Upper lobe of left lung (tissue), 6 donors: ENCODE data around the gene ABHD15. TPM values are rescaled to one million over a fixed set of nuclear protein-coding genes. Genes with fewer than 3 reads are reported as not detected.
A peak's percentile ranks its signal among the peaks of the same experiment; 100 is the strongest.

Source experiments
- ATAC-seq, 2 donors: fragments of 200-7000 bp; cut with Tn5 transposase; one replicate each; pipeline ENCODE4 v1.9.1; 2022; ENCODE audit warnings: mild to moderate bottlenecking in 2 of 2, moderate library complexity in 2 of 2; ENCODE audit not compliant: low FRiP score in 2 of 2
- DNase-seq, 2 donors: peaks; one replicate each; pipeline ENCODE4 v3.0.0-alpha.2; 2019 to 2020
- H3K27ac ChIP-seq, 4 donors: fragments of 200-600 bp; sonication (generic); one replicate each; pipeline ENCODE4 v1.5.1; 2016 to 2019
- H3K27me3 ChIP-seq, 4 donors: fragments of 200-600 bp; sonication (generic); one replicate each; pipeline ENCODE4 v1.5.1; 2017 to 2019
- H3K36me3 ChIP-seq, 4 donors: fragments of 200-600 bp; sonication (generic); one replicate each; pipeline ENCODE4 v1.5.1; 2016 to 2019
- H3K4me1 ChIP-seq, 4 donors: fragments of 200-600 bp; sonication (generic); one replicate each; pipeline ENCODE4 v1.5.1; 2018 to 2019
- H3K4me3 ChIP-seq, 4 donors: fragments of 200-600 bp; sonication (generic); one replicate each; pipeline ENCODE4 v1.5.1; 2017 to 2019; ENCODE audit warnings: mild to moderate bottlenecking in 2 of 4, moderate library complexity in 1 of 4
- H3K9me3 ChIP-seq, 4 donors: fragments of 200-600 bp; sonication (generic); one replicate each; pipeline ENCODE4 v1.5.1; 2018 to 2019
- CTCF ChIP-seq, 6 experiments: fragments of 450-650 bp in 4 of 6; fragments of 200-600 bp in 2 of 6; sonication (generic) in 2 of 6; IDR thresholded peaks; one replicate each; pipeline ENCODE4 v1.5.1; 2016 to 2019; ENCODE audit warnings: antibody characterized with exemption in 6 of 6
- EP300 ChIP-seq, 4 donors: sonication (generic); formaldehyde crosslinking; IDR thresholded peaks; one replicate each; pipeline ENCODE4 v1.5.1; 2017; ENCODE audit warnings: antibody characterized with exemption in 4 of 4, control low read depth in 2 of 4
- POLR2A ChIP-seq, 4 donors: fragments of 450-650 bp; IDR thresholded peaks; one replicate each; pipeline ENCODE4 v1.5.1; 2016 to 2017; ENCODE audit warnings: antibody characterized with exemption in 4 of 4, mild to moderate bottlenecking in 2 of 4
- POLR2AphosphoS5 ChIP-seq, 2 donors: sonication (generic); formaldehyde crosslinking; IDR thresholded peaks; one replicate each; pipeline ENCODE4 v1.5.1; 2017; ENCODE audit warnings: antibody characterized with exemption in 2 of 2
- WGBS, 2 donors: methylation state at CpG; one replicate each; pipeline ENCODE4 v1.1.5; 2017 to 2018; 5-methylcytosine and 5-hydroxymethylcytosine counted together
- total RNA-seq, 6 donors: library from RNA; depleted of rRNA in 4 of 6; stranded (reverse); fragments of >200 nt in 4 of 6; gene quantifications; one replicate each; pipeline versions ENCODE4 v1.1.0 to v1.2.1, GENCODE V29; 2016 to 2021
- donor health status: DM: no; HTN: no; CAD: no; lungs with moderate emphysema.
- donor health status: DM: no; HTN: yes; CAD: no; lungs with severe emphysema.

ABHD15 gene
- total RNA-seq, 6 donors from 2014 or later, result 12.8 to 17.8 (median 14.9) TPM

- H3K27ac ChIP-seq, result peak overlapping the region in 1 of 4 donors; percentile 32
- peak overlapping the region in 3 of 4 donors; percentile 27 to 43 (median 37) for H3K4me3 ChIP-seq
- H3K36me3 ChIP-seq, result peaks cover 11 to 46% (median 32%) of the 10 kb centered on the region in 4 donors
- TF ChIP-seq EP300 (IDR thresholded peaks at IDR 0.05) (no peak), CTCF (IDR thresholded peaks at IDR 0.05) (no peak), POLR2A (IDR thresholded peaks at IDR 0.05) (no peak), POLR2AphosphoS5 (IDR thresholded peaks at IDR 0.05) (no peak)
- H3K9me3 ChIP-seq, result no peaks in the 10 kb centered on the region
- peaks cover 12 to 45% (median 22%) of the 10 kb centered on the region in 4 donors for H3K4me1 ChIP-seq
- no peaks in the 10 kb centered on the region for H3K27me3 ChIP-seq
- WGBS, 2 donors, result 93 to 96% methylated on average over 5 to 17 of the region's 30 CpGs
- DNase-seq (peak in 1 of 2 donors; percentile 20), ATAC-seq (peak in 1 of 2 donors; percentile 17)
Measured at GRCh38 chr17:29571883-29572681, 5.2 kb upstream of the ABHD15 start.

GRCh38 chr17:29571486-29571882, 4.6 kb upstream of the ABHD15 start:
- DNase-seq, result no peak
- H3K4me1 ChIP-seq, result peaks cover 12 to 50% (median 23%) of the 10 kb centered on the region in 4 donors
- TF ChIP-seq POLR2AphosphoS5 (IDR thresholded peaks at IDR 0.05) (no peak), POLR2A (IDR thresholded peaks at IDR 0.05) (no peak), EP300 (IDR thresholded peaks at IDR 0.05) (no peak)

GRCh38 chr17:29570521-29570920, 3.7 kb upstream of the ABHD15 start:
- DNase-seq, result no peak
- no peak for TF ChIP-seq CTCF (IDR thresholded peaks at IDR 0.05)
- no peak for TF ChIP-seq POLR2A (IDR thresholded peaks at IDR 0.05)
- TF ChIP-seq POLR2AphosphoS5 (IDR thresholded peaks at IDR 0.05), result no peak
- no peak overlapping the region for H3K4me3 ChIP-seq
- no peak overlapping the region for H3K27ac ChIP-seq
- no peaks in the 10 kb centered on the region for H3K27me3 ChIP-seq
- 72% methylated on average over 7 of the region's 7 CpGs for WGBS, 2 donors
- no peak for ATAC-seq
- no peaks in the 10 kb centered on the region for H3K9me3 ChIP-seq
- H3K36me3 ChIP-seq, result peaks cover 5 to 30% (median 17%) of the 10 kb centered on the region in 4 donors
- peaks cover 18 to 60% (median 32%) of the 10 kb centered on the region in 4 donors for H3K4me1 ChIP-seq

More at GRCh38 chr17:29571486-29571882, 4.6 kb upstream of the ABHD15 start:
- no peaks in the 10 kb centered on the region for H3K27me3 ChIP-seq
- H3K27ac ChIP-seq, result no peak overlapping the region
- H3K4me3 ChIP-seq, result no peak overlapping the region
- WGBS, 2 donors, result 96 to 98% methylated on average over 4 to 6 of the region's 6 CpGs
- peaks cover 11 to 40% (median 26%) of the 10 kb centered on the region in 4 donors for H3K36me3 ChIP-seq
- ATAC-seq, result no peak
- no peaks in the 10 kb centered on the region for H3K9me3 ChIP-seq

- no peak for TF ChIP-seq CTCF (IDR thresholded peaks at IDR 0.05)
- Histone ChIP-seq H3K27me3 (no peaks in the 10 kb centered on the region), H3K4me3 (peak overlapping the region in 3 of 4 donors; percentile 62 to 77 (median 72)), H3K27ac (peak overlapping the region; percentile 84 to 93 (median 88)), H3K9me3 (no peaks in the 10 kb centered on the region), H3K36me3 (peaks cover 2 to 19% (median 9%) of the 10 kb centered on the region in 4 donors), H3K4me1 (peaks cover 26 to 64% (median 41%) of the 10 kb centered on the region in 4 donors)
- WGBS, 2 donors, result 70 to 76% methylated on average over 9 to 14 of the region's 14 CpGs
- ATAC-seq, result no peak
- no peak for DNase-seq
Measured at GRCh38 chr17:29569245-29569950, 2.6 kb upstream of the ABHD15 start.
